DOHH2 (cell line): ENCODE measurements around the gene ETV4.

ENCODE experiments used
- H3F3A ChIP-seq: fragments of 200-600 bp; sonication (generic), shearing (Covaris generic); 2 replicates; pipeline ENCODE4 v1.6.0; 2016; ENCODE audit warnings: antibody characterized with exemption, mild to moderate bottlenecking; ENCODE audit not compliant: control insufficient read depth, insufficient read depth
- H3K27ac ChIP-seq: fragments of 200-600 bp; sonication (generic); 2 replicates; pipeline ENCODE4 v1.5.1; 2014; ENCODE audit warnings: low read depth, mild to moderate bottlenecking, low read length, moderate library complexity
- H3K27me3 ChIP-seq: fragments of 200-600 bp; sonication (generic); 2 replicates; pipeline ENCODE4 v1.6.1; 2014; ENCODE audit warnings: mild to moderate bottlenecking, low read length, mixed read lengths; ENCODE audit not compliant: control insufficient read depth
- H3K36me3 ChIP-seq: fragments of 200-600 bp; sonication (generic); 2 replicates; pipeline ENCODE4 v1.6.1; 2014; ENCODE audit warnings: mild to moderate bottlenecking, low read length, moderate library complexity, mixed read lengths; ENCODE audit not compliant: control insufficient read depth
- H3K4me1 ChIP-seq: fragments of 200-600 bp; sonication (generic); 2 replicates; pipeline ENCODE4 v1.6.1; 2014; ENCODE audit warnings: mild to moderate bottlenecking, low read length, mixed read lengths; ENCODE audit not compliant: control insufficient read depth
- H3K4me2 ChIP-seq: fragments of 200-600 bp; sonication (generic); 2 replicates; pipeline ENCODE4 v1.6.0; 2014; ENCODE audit warnings: mild to moderate bottlenecking, low read length, moderate library complexity
- H3K4me3 ChIP-seq: fragments of 200-600 bp; sonication (generic); 2 replicates; pipeline ENCODE4 v1.5.1; 2014; ENCODE audit warnings: mild to moderate bottlenecking, low read length, mixed read lengths
- H3K79me2 ChIP-seq: fragments of 200-600 bp; sonication (generic); 2 replicates; pipeline ENCODE4 v1.6.1; 2014; ENCODE audit warnings: mild to moderate bottlenecking, low read length, mixed read lengths; ENCODE audit not compliant: control insufficient read depth
- H3K9me2 ChIP-seq: fragments of 200-600 bp; sonication (generic); replicated peaks from 2 replicates; pipeline ENCODE4 v1.6.1; 2014; ENCODE audit warnings: mild to moderate bottlenecking, low read length, mixed read lengths; ENCODE audit not compliant: control insufficient read depth
- H3K9me3 ChIP-seq: fragments of 200-600 bp; sonication (generic); 2 replicates; pipeline ENCODE4 v1.6.1; 2014; ENCODE audit warnings: antibody characterized with exemption, low read length, mixed read lengths; ENCODE audit not compliant: control insufficient read depth, insufficient read depth
- H4K20me1 ChIP-seq: fragments of 200-600 bp; sonication (generic); 2 replicates; pipeline ENCODE4 v1.6.0; 2014; ENCODE audit warnings: low read depth, mild to moderate bottlenecking, antibody characterized with exemption, low read length, moderate library complexity; ENCODE audit not compliant: control insufficient read depth, insufficient read depth
- CTCF ChIP-seq: fragments of 200-600 bp; sonication (generic); IDR thresholded peaks from one replicate; pipeline ENCODE4 v1.5.1; 2014; ENCODE audit warnings: antibody characterized with exemption, mild to moderate bottlenecking, low read depth, low read length; ENCODE audit not compliant: poor library complexity, severe bottlenecking
- EZH2phosphoT487 ChIP-seq: fragments of 200-600 bp; sonication (generic); IDR thresholded peaks from 2 replicates; pipeline ENCODE4 v1.6.1; 2017; ENCODE audit warnings: borderline replicate concordance, mild to moderate bottlenecking, antibody characterized with exemption, low read length, moderate library complexity, mixed read lengths

Gene ETV4

GRCh38 chr17:43533699-43534098 is 12.4 kb downstream of the ETV4 start:
- no peaks in the 10 kb centered on the region for H3K4me1 ChIP-seq
- no peak overlapping the region for H3K4me2 ChIP-seq
- H3K79me2 ChIP-seq, result no peaks in the 10 kb centered on the region
- H3K9me3 ChIP-seq, result no peaks in the 10 kb centered on the region
- no peaks in the 10 kb centered on the region for H3K36me3 ChIP-seq
- H3K9me2 ChIP-seq, result no peaks in the 10 kb centered on the region
- H3K4me3 ChIP-seq, result no peak overlapping the region
- TF ChIP-seq EZH2phosphoT487 (no peak), CTCF (no peak)
- H4K20me1 ChIP-seq, result no peaks in the 10 kb centered on the region
- no peaks in the 10 kb centered on the region for H3F3A ChIP-seq
- H3K27ac ChIP-seq, result no peak overlapping the region
- H3K27me3 ChIP-seq, result no peaks in the 10 kb centered on the region

DNA sequence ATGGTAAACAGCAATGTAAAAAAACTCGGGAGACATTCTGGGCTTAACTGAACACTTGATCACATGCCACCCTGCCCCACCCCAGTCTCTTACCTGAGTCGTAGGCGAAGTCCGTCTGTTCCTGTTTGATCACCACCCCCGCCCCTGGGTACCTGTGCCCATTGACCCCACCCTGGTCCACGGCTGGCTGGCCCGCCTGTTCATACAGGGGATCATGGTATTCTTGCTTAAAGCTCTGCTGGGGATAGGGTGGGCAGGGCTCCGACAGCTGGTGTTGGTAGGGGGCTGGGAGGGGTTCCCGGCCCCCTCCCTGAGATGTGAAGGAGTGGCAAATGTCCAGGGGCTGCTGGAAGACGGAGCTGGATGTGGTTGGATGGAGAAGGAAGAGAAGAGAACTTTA is 13.6 kb downstream of the ETV4 start:
- Histone ChIP-seq H3K27me3 (no peaks in the 10 kb centered on the region), H3K36me3 (no peaks in the 10 kb centered on the region), H3K79me2 (no peaks in the 10 kb centered on the region)

GRCh38 chr17:43531955-43532354 is 14.2 kb downstream of the ETV4 start:
- no peaks in the 10 kb centered on the region for H3K4me1 ChIP-seq
- no peaks in the 10 kb centered on the region for H3K9me2 ChIP-seq
- H3K27ac ChIP-seq, result no peak overlapping the region
- no peaks in the 10 kb centered on the region for H3K9me3 ChIP-seq
- no peaks in the 10 kb centered on the region for H3K27me3 ChIP-seq
- no peaks in the 10 kb centered on the region for H3F3A ChIP-seq
- H3K4me3 ChIP-seq, result no peak overlapping the region
- H4K20me1 ChIP-seq, result 0 out of 2 replicates have a peak, but pooled peaks cover 1% of the 10 kb centered on the region
- no peaks in the 10 kb centered on the region for H3K79me2 ChIP-seq
- TF ChIP-seq EZH2phosphoT487 (no peak), CTCF (no peak)
- H3K4me2 ChIP-seq, result no peak overlapping the region
- no peaks in the 10 kb centered on the region for H3K36me3 ChIP-seq

More for the DNA sequence above, 13.6 kb downstream of the ETV4 start:
- H3K4me3 ChIP-seq, result no peak overlapping the region
- TF ChIP-seq CTCF, result no peak
- TF ChIP-seq EZH2phosphoT487, result no peak
- H3K27ac ChIP-seq, result no peak overlapping the region
- H3K4me1 ChIP-seq, result no peaks in the 10 kb centered on the region
- H4K20me1 ChIP-seq, result no peaks in the 10 kb centered on the region
- no peaks in the 10 kb centered on the region for H3F3A ChIP-seq
- no peak overlapping the region for H3K4me2 ChIP-seq
- no peaks in the 10 kb centered on the region for H3K9me2 ChIP-seq
- H3K9me3 ChIP-seq, result no peaks in the 10 kb centered on the region

GRCh38 chr17:43531082-43531378 is 15.1 kb downstream of the ETV4 start:
- TF ChIP-seq CTCF, result no peak
- TF ChIP-seq EZH2phosphoT487, result no peak
- H3K36me3 ChIP-seq, result no peaks in the 10 kb centered on the region; the same call in 1 of the 2 replicates
- no peaks in the 10 kb centered on the region for H3K4me1 ChIP-seq
- H3K79me2 ChIP-seq, result no peaks in the 10 kb centered on the region
- no peak overlapping the region for H3K27ac ChIP-seq
- H3K9me2 ChIP-seq, result no peaks in the 10 kb centered on the region
- no peak overlapping the region for H3K4me3 ChIP-seq
- H3K4me2 ChIP-seq, result no peak overlapping the region
- no peaks in the 10 kb centered on the region for H3F3A ChIP-seq
- H4K20me1 ChIP-seq, result 0 out of 2 replicates have a peak, but pooled peaks cover 4% of the 10 kb centered on the region
- no peaks in the 10 kb centered on the region for H3K9me3 ChIP-seq
- no peaks in the 10 kb centered on the region for H3K27me3 ChIP-seq
